IMR-90 (cell line): Measurements from ENCODE around the gene CCNK. TPM values are rescaled to one million over a fixed set of nuclear protein-coding genes. Genes with fewer than 3 reads are reported as not detected.

Source experiments
- ATAC-seq: fragments of 200-7000 bp; cut with Tn5 transposase; 2 replicates; pipeline ENCODE4 v1.9.1; 2020; ENCODE audit warnings: low read depth, mild to moderate bottlenecking, moderate library complexity
- BruUV-seq: library from RNA; stranded (reverse); fragments of 400-500 nt; replicated peaks from 2 replicates; lab custom pipeline; 2021; lab: Mats Ljungman, UMichigan
- CTCF ChIA-PET: fragments of 300-600 bp; formaldehyde crosslinking; extraction: SDS; loops from one replicate; lab custom pipeline; 2021; ENCODE audit warnings: antibody characterized with exemption; lab: Yijun Ruan, JAX
- POLR2A ChIA-PET: fragments of 300-600 bp; sonication (Branson Sonifier 250); formaldehyde crosslinking; loops from one replicate; lab custom pipeline; 2022; ENCODE audit warnings: antibody characterized with exemption; ENCODE audit not compliant: unreplicated experiment; lab: Charles Lee
- DNase-seq: peaks from one replicate; pipeline ENCODE4 v3.0.0; 2013
- H2AFZ ChIP-seq: replicated peaks from 2 replicates; pipeline ENCODE3; 2013; ENCODE audit warnings: low read length, mild to moderate bottlenecking; ENCODE audit not compliant: poor library complexity
- H2AK5ac ChIP-seq: 2 replicates; pipeline ENCODE4 v1.6.1; 2013; ENCODE audit warnings: low read depth, low read length, inconsistent platforms
- H2AK9ac ChIP-seq: replicated peaks from 2 replicates; pipeline ENCODE3; 2013; ENCODE audit warnings: mild to moderate bottlenecking, low read depth, low read length, moderate library complexity; ENCODE audit not compliant: poor library complexity
- H2BK120ac ChIP-seq: 2 replicates; pipeline ENCODE4 v1.6.1; 2013; ENCODE audit warnings: low read depth, low read length, inconsistent platforms
- H2BK15ac ChIP-seq: 3 replicates; pipeline ENCODE4 v1.6.1; 2013; ENCODE audit warnings: low read depth, low read length, inconsistent platforms
- H2BK20ac ChIP-seq: 2 replicates; pipeline ENCODE4 v1.6.1; 2013; ENCODE audit warnings: low read depth, mild to moderate bottlenecking, inconsistent platforms, low read length, moderate library complexity
- H2BK5ac ChIP-seq: 2 replicates; pipeline ENCODE4 v1.6.1; 2013; ENCODE audit warnings: mild to moderate bottlenecking, low read depth, low read length, inconsistent platforms; ENCODE audit not compliant: poor library complexity, severe bottlenecking
- H3K14ac ChIP-seq: replicated peaks from 2 replicates; pipeline ENCODE4 v1.6.1; 2013; ENCODE audit warnings: low read depth, low read length, inconsistent platforms
- H3K18ac ChIP-seq: 2 replicates; pipeline ENCODE4 v1.6.1; 2013; ENCODE audit warnings: low read depth, low read length, control low read depth
- H3K23ac ChIP-seq: 2 replicates; pipeline ENCODE4 v1.6.1; 2013; ENCODE audit warnings: low read depth, low read length, inconsistent platforms
- H3K27ac ChIP-seq: 2 replicates; pipeline ENCODE4 v1.5.1; 2013; ENCODE audit warnings: mild to moderate bottlenecking, control low read depth, low read length; ENCODE audit not compliant: insufficient read depth
- H3K27me3 ChIP-seq: 2 replicates; pipeline ENCODE4 v1.6.1; 2013; ENCODE audit warnings: low read length; ENCODE audit not compliant: control insufficient read depth, insufficient read depth
- H3K36me3 ChIP-seq: 2 replicates; pipeline ENCODE4 v1.6.1; 2013; ENCODE audit warnings: low read length, mixed read lengths; ENCODE audit not compliant: control insufficient read depth, insufficient read depth
- H3K4ac ChIP-seq: 2 replicates; pipeline ENCODE4 v1.6.1; 2013; ENCODE audit warnings: low read depth, low read length, inconsistent platforms
- H3K4me1 ChIP-seq: 2 replicates; pipeline ENCODE4 v1.6.1; 2013; ENCODE audit warnings: low read length, mixed read lengths; ENCODE audit not compliant: control insufficient read depth, insufficient read depth
- H3K4me2 ChIP-seq: 2 replicates; pipeline ENCODE4 v1.6.1; 2013; ENCODE audit warnings: low read depth, mild to moderate bottlenecking, control low read depth, low read length, moderate library complexity
- H3K4me3 ChIP-seq: 2 replicates; pipeline ENCODE4 v1.5.1; 2013; ENCODE audit warnings: low read depth, mild to moderate bottlenecking, control low read depth, low read length, moderate library complexity; ENCODE audit not compliant: insufficient read depth
- H3K56ac ChIP-seq: 2 replicates; pipeline ENCODE4 v1.6.1; 2013; ENCODE audit warnings: low read length, inconsistent platforms; ENCODE audit not compliant: insufficient read depth; ENCODE audit errors: extremely low read depth
- H3K79me1 ChIP-seq, 2 experiments: 2 replicates each; pipeline ENCODE4 v1.6.1; 2013; ENCODE audit warnings: low read length in 2 of 2, inconsistent platforms in 1 of 2, low read depth in 1 of 2
- H3K9ac ChIP-seq: 2 replicates; pipeline ENCODE4 v1.6.1; 2013; ENCODE audit warnings: low read depth, low read length, control low read depth
- H3K9me1 ChIP-seq: 2 replicates; pipeline ENCODE4 v1.6.1; 2013; ENCODE audit warnings: low read length, inconsistent platforms; ENCODE audit not compliant: insufficient read depth
- H3K9me3 ChIP-seq: 2 replicates; pipeline ENCODE4 v1.6.1; 2013; ENCODE audit warnings: low read length; ENCODE audit not compliant: control insufficient read depth, insufficient read depth
- H4K20me1 ChIP-seq: 2 replicates; pipeline ENCODE4 v1.6.1; 2013; ENCODE audit warnings: low read length, inconsistent platforms; ENCODE audit not compliant: insufficient read depth
- H4K5ac ChIP-seq: 2 replicates; pipeline ENCODE4 v1.6.1; 2013; ENCODE audit warnings: mild to moderate bottlenecking, low read depth, low read length, control low read depth
- H4K8ac ChIP-seq, 2 experiments: 2 replicates each; pipeline ENCODE4 v1.6.1; 2013; ENCODE audit warnings: low read depth in 2 of 2, low read length in 2 of 2, control low read depth in 1 of 2, inconsistent platforms in 1 of 2
- H4K91ac ChIP-seq: 2 replicates; pipeline ENCODE4 v1.6.1; 2013; ENCODE audit warnings: low read depth, low read length, inconsistent platforms; ENCODE audit not compliant: insufficient read depth
- NFE2L2 ChIP-seq: fragments of 150-350 bp; IDR thresholded peaks from 2 replicates; pipeline ENCODE4 v1.6.1; 2016; ENCODE audit warnings: low read depth, mild to moderate bottlenecking, low read length
- POLR2A ChIP-seq: IDR thresholded peaks from 2 replicates; pipeline ENCODE4 v1.6.1; 2012; ENCODE audit warnings: mild to moderate bottlenecking, low read depth, low read length
- RFX5 ChIP-seq: IDR thresholded peaks from 2 replicates; pipeline ENCODE4 v1.8.0; 2012; ENCODE audit warnings: low read depth, mild to moderate bottlenecking, low read length, moderate library complexity
- WGBS, 2 experiments: methylation state at CpG; one replicate each; pipeline versions ENCODE4 v1.1.5 to v1.1.7; 2013; ENCODE audit warnings: missing lambda C conversion rate in 2 of 2; ENCODE audit not compliant: insufficient read length in 1 of 2; ENCODE audit errors: extremely low coverage in 2 of 2; 5-methylcytosine and 5-hydroxymethylcytosine counted together
- dilution Hi-C: fragments of 300-500 bp; cut with HindIII; formaldehyde crosslinking; loops from one replicate; pipeline ENCODE4 v1.14.3; 2018; ENCODE audit warnings: low sequenced_read_pairs; ENCODE audit not compliant: unreplicated experiment
- in situ Hi-C: fragments of 300-500 bp; cut with MboI; formaldehyde crosslinking; loops from 3 replicates; pipeline ENCODE4 v1.14.3; 2019; ENCODE audit warnings: low sequenced_read_pairs, inconsistent platforms, mixed read lengths
- intact Hi-C: fragments of 100-400 bp; cut with micrococcal nuclease; formaldehyde crosslinking; loops from 2 replicates; pipeline ENCODE4 v1.10.0; 2022
- polyA plus RNA-seq, 3 experiments: library from polyadenylated mRNA; depleted of rRNA; stranded (reverse); fragments of >200 nt; gene quantifications; 2 replicates each; pipeline ENCODE4 v1.2.3, GENCODE V29; 2012; ENCODE audit warnings: low replicate concordance in 1 of 3
- total RNA-seq: library from RNA; depleted of rRNA; stranded (reverse); fragments of >200 nt; gene quantifications from 2 replicates; pipeline ENCODE4 v1.2.3, GENCODE V29; 2012
- TF ChIP-seq, protein P1 (sequence below): conservative IDR thresholded peaks from 2 replicates; pipeline ENCODE4 v1.5.1; 2012; ENCODE audit warnings: mild to moderate bottlenecking, low read depth, low read length, improper control_type of control experiment

Gene CCNK
- total and polyA plus RNA-seq, 2 of the 4 experiments (the other 2 are of a cell fraction): 18.8 to 38.3 TPM

DNA sequence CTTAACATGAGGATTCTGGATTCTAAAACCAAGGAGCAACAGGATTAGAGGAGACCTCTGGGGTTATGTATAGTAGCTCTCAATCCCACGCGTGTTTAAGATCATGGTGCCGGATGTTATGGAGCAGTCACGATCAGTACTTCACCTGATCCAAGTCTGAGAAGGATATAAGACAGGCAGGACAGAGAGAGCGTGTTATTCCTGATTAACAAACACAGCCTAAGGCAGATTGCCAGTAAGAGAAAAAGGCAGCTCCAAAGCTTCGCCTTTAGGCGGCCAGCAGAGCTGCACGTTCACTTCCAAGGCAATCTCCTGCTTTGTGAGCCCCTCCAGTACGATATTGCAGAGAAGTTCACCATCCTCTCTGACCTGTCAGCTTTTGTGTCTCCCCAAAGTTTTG lies 6.0 kb upstream of the CCNK start:
- POLR2A ChIA-PET: no interaction called here

More for the DNA sequence above, 6.0 kb upstream of the CCNK start:
- no peak overlapping the region for H2BK15ac ChIP-seq
- WGBS, 2 experiments: 89% methylated on average over 3 of the region's 9 CpGs; no CpG with 5 or more reads in 1 of the 2 experiments
- peak overlapping the region; percentile 3; the same call in 1 of the 2 replicates for H3K56ac ChIP-seq
- peaks cover 57% of the 10 kb centered on the region for H4K20me1 ChIP-seq
- no peak overlapping the region for H2AK5ac ChIP-seq
- H3K4ac ChIP-seq: no peak overlapping the region
- no peaks in the 10 kb centered on the region for H3K27me3 ChIP-seq
- no peak overlapping the region for H3K14ac ChIP-seq
- H3K9me1 ChIP-seq: peaks cover 16% of the 10 kb centered on the region
- no peak overlapping the region for H4K5ac ChIP-seq
- H2BK5ac ChIP-seq: no peak overlapping the region
- H4K8ac ChIP-seq: no peak overlapping the region; a peak in 1 of 4 replicates
- no peak overlapping the region for H3K4me2 ChIP-seq
- peak overlapping the region; percentile 79; the same call in 1 of the 2 replicates for H3K23ac ChIP-seq
- H3K18ac ChIP-seq: no peak overlapping the region
- CTCF ChIA-PET: no interaction called here
- H2AK9ac ChIP-seq: no peak overlapping the region
- H3K9ac ChIP-seq: no peak overlapping the region
- H3K79me1 ChIP-seq: peaks cover 34 to 76% of the 10 kb centered on the region in 2 experiments
- in situ Hi-C loops: no loop called here
- no TSS peak for BruUV-seq
- intact Hi-C loops: no loop called here
- no peak overlapping the region for H3K27ac ChIP-seq
- H3K4me1 ChIP-seq: peaks cover 10% of the 10 kb centered on the region
- H3K36me3 ChIP-seq: no peaks in the 10 kb centered on the region
- no peak overlapping the region for H2BK120ac ChIP-seq
- H4K91ac ChIP-seq: no peak overlapping the region
- no peak for DNase-seq
- H2BK20ac ChIP-seq: no peak overlapping the region
- H3K9me3 ChIP-seq: no peaks in the 10 kb centered on the region
- dilution Hi-C loops: no loop called here
- ATAC-seq: no peak
- H2AFZ ChIP-seq: no peak overlapping the region
- H3K4me3 ChIP-seq: no peak overlapping the region
- TF ChIP-seq, protein P1, sequence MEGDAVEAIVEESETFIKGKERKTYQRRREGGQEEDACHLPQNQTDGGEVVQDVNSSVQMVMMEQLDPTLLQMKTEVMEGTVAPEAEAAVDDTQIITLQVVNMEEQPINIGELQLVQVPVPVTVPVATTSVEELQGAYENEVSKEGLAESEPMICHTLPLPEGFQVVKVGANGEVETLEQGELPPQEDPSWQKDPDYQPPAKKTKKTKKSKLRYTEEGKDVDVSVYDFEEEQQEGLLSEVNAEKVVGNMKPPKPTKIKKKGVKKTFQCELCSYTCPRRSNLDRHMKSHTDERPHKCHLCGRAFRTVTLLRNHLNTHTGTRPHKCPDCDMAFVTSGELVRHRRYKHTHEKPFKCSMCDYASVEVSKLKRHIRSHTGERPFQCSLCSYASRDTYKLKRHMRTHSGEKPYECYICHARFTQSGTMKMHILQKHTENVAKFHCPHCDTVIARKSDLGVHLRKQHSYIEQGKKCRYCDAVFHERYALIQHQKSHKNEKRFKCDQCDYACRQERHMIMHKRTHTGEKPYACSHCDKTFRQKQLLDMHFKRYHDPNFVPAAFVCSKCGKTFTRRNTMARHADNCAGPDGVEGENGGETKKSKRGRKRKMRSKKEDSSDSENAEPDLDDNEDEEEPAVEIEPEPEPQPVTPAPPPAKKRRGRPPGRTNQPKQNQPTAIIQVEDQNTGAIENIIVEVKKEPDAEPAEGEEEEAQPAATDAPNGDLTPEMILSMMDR: no peak
- no peak for TF ChIP-seq POLR2A
- no peak for TF ChIP-seq NFE2L2
- TF ChIP-seq RFX5: no peak
